OCI-LY3 (cell line): ENCODE results near the gene PUS7.

ENCODE experiments used
- H2AFZ ChIP-seq: fragments of 200-600, 300-600 bp; shearing (Covaris generic); 2 replicates; pipeline ENCODE4 v1.6.0; 2014; ENCODE audit warnings: antibody characterized with exemption, low read depth, low read length
- H3K27ac ChIP-seq: fragments of 200-600, 300-600 bp; sonication (generic); 2 replicates; pipeline ENCODE4 v1.5.1; 2014; ENCODE audit warnings: mild to moderate bottlenecking, low read length, moderate library complexity, mixed read lengths
- H3K27me3 ChIP-seq: fragments of 200-600, 300-600 bp; sonication (generic); 2 replicates; pipeline ENCODE4 v1.6.1; 2014; ENCODE audit warnings: low read depth, low read length, mixed read lengths
- H3K36me3 ChIP-seq: fragments of 200-600, 300-600 bp; sonication (generic); replicated peaks from 2 replicates; pipeline ENCODE3; 2014; ENCODE audit warnings: low read depth, low read length, mixed read lengths
- H3K4me1 ChIP-seq: fragments of 300-600, 200-600 bp; sonication (generic); 2 replicates; pipeline ENCODE4 v1.6.1; 2014; ENCODE audit warnings: low read length, mixed read lengths
- H3K4me2 ChIP-seq: fragments of 200-600, 300-600 bp; sonication (generic); 2 replicates; pipeline ENCODE4 v1.6.1; 2014; ENCODE audit warnings: low read length, mixed read lengths
- H3K4me3 ChIP-seq: fragments of 300-600, 200-600 bp; sonication (generic); 2 replicates; pipeline ENCODE4 v1.5.1; 2014; ENCODE audit warnings: antibody characterized with exemption, mild to moderate bottlenecking, low read length, moderate library complexity
- H3K79me2 ChIP-seq: fragments of 300-600, 200-600 bp; shearing (Covaris generic); 2 replicates; pipeline ENCODE4 v1.6.1; 2014; ENCODE audit warnings: mild to moderate bottlenecking, low read length, mixed read lengths
- H3K9ac ChIP-seq: fragments of 300-600, 200-600 bp; shearing (Covaris generic); 2 replicates; pipeline ENCODE4 v1.6.0; 2014; ENCODE audit warnings: mild to moderate bottlenecking, low read length, moderate library complexity
- H3K9me3 ChIP-seq: fragments of 200-600, 300-600 bp; shearing (Covaris generic); 2 replicates; pipeline ENCODE4 v1.6.1; 2014; ENCODE audit warnings: low read length, mixed read lengths; ENCODE audit not compliant: insufficient read depth
- H4K20me1 ChIP-seq: fragments of 200-600, 300-600 bp; sonication (generic); 2 replicates; pipeline ENCODE4 v1.6.1; 2016; ENCODE audit warnings: low read length, mixed read lengths; ENCODE audit not compliant: insufficient read depth
- CTCF ChIP-seq: fragments of 200-600, 300-600 bp; sonication (generic); IDR thresholded peaks from 2 replicates; pipeline ENCODE4 v1.5.1; 2014; ENCODE audit warnings: antibody characterized with exemption, low read length, low read depth
- EZH2phosphoT487 ChIP-seq: fragments of 200-600 bp; shearing (Covaris generic); IDR thresholded peaks from 2 replicates; pipeline ENCODE4 v1.6.1; 2018; ENCODE audit warnings: antibody characterized with exemption, mixed run types, low read depth

The PUS7 gene

DNA sequence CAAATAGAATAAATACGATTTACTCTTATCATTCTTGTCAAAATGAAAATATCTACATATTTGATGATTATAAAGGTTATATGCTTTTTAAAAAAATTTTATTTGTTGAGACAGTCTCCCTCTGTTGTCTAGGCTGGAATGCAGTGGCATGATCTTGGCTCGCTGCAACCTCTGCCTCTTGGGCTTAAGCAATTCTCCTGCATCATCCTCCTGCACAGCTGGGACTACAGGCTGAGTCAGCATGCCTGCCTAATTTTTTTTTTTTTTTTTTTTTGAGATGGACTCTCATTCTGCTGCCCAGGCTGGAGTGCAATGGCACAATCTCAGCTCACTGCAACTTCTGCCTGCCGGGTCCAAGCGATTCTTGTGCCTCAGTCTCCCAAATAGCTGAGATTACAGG, 48.9 kb downstream of the PUS7 start:
- no peaks in the 10 kb centered on the region for H3K79me2 ChIP-seq
- no peak overlapping the region for H3K4me3 ChIP-seq
- H3K9ac ChIP-seq = no peak overlapping the region
- TF ChIP-seq CTCF (no peak), EZH2phosphoT487 (no peak)
- no peak overlapping the region for H3K27ac ChIP-seq
- no peak overlapping the region for H3K4me2 ChIP-seq
- no peaks in the 10 kb centered on the region for H3K9me3 ChIP-seq
- no peak overlapping the region for H2AFZ ChIP-seq
- H3K27me3 ChIP-seq = no peaks in the 10 kb centered on the region
- H4K20me1 ChIP-seq = no peaks in the 10 kb centered on the region
- H3K36me3 ChIP-seq = peaks cover 15% of the 10 kb centered on the region
- H3K4me1 ChIP-seq = no peaks in the 10 kb centered on the region

GRCh38 chr7:105470846-105471245, 51.2 kb downstream of the PUS7 start:
- TF ChIP-seq EZH2phosphoT487 (no peak), CTCF (no peak)
- Histone ChIP-seq H3K4me2 (no peak overlapping the region), H4K20me1 (no peaks in the 10 kb centered on the region), H3K9ac (no peak overlapping the region), H3K4me1 (no peaks in the 10 kb centered on the region), H2AFZ (no peak overlapping the region), H3K9me3 (no peaks in the 10 kb centered on the region), H3K27me3 (no peaks in the 10 kb centered on the region), H3K79me2 (no peaks in the 10 kb centered on the region), H3K27ac (no peak overlapping the region), H3K36me3 (peaks cover 12% of the 10 kb centered on the region), H3K4me3 (no peak overlapping the region)

GRCh38 chr7:105470090-105470489, 52.0 kb downstream of the PUS7 start:
- H3K9ac ChIP-seq = no peak overlapping the region
- no peak overlapping the region for H3K4me2 ChIP-seq
- no peaks in the 10 kb centered on the region for H3K4me1 ChIP-seq
- no peaks in the 10 kb centered on the region for H3K27me3 ChIP-seq
- no peaks in the 10 kb centered on the region for H3K79me2 ChIP-seq
- no peak overlapping the region for H2AFZ ChIP-seq
- no peak overlapping the region for H3K27ac ChIP-seq
- H3K9me3 ChIP-seq = no peaks in the 10 kb centered on the region
- TF ChIP-seq EZH2phosphoT487 (no peak), CTCF (no peak)
- H4K20me1 ChIP-seq = no peaks in the 10 kb centered on the region
- no peak overlapping the region for H3K4me3 ChIP-seq
- H3K36me3 ChIP-seq = peaks cover 12% of the 10 kb centered on the region

DNA sequence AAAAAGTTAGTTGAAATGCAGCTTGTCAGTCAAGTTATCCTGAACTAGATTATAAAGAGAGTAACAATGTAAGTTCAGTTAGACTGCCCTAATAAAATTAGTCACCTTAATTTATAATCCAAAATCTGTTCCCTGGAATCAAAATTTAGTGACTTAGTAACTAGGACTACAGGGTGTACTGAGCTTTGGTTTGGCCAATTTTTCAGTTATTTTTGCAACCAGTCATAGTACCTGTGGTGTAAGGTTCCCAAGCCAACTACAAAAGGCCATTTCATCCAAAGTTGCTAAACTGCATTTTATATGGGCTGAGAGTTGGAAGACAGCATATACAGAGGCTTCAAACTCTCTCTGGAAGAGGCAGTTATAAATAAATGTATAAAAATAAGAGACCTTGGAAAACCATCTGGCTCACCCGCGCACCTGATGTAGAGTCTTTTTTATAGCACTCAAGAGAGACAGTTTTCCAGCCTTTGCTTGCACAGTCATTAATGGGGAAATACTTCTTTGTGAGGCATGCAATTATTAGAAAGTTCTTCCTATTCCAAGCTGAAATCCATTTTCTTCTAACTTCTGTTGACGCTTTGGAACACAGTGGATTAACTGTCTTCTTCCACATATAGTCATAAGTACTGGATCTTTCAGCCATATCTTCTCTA, 59.2 kb downstream of the PUS7 start:
- Histone ChIP-seq H3K79me2 (no peaks in the 10 kb centered on the region), H4K20me1 (no peaks in the 10 kb centered on the region), H3K27me3 (no peaks in the 10 kb centered on the region), H3K4me3 (no peak overlapping the region), H3K36me3 (peaks cover 28% of the 10 kb centered on the region), H3K4me1 (no peaks in the 10 kb centered on the region), H3K9ac (no peak overlapping the region), H3K4me2 (no peak overlapping the region), H2AFZ (no peak overlapping the region), H3K9me3 (no peaks in the 10 kb centered on the region), H3K27ac (no peak overlapping the region)
- TF ChIP-seq EZH2phosphoT487 = no peak
- TF ChIP-seq CTCF = no peak
